ENCODE data around the gene USP24. TPM values are rescaled to one million over a fixed set of nuclear protein-coding genes. Genes with fewer than 3 reads are reported as not detected.

The USP24 gene
- 13.4 and 17.5 TPM in 2 replicates for total RNA-seq

DNA sequence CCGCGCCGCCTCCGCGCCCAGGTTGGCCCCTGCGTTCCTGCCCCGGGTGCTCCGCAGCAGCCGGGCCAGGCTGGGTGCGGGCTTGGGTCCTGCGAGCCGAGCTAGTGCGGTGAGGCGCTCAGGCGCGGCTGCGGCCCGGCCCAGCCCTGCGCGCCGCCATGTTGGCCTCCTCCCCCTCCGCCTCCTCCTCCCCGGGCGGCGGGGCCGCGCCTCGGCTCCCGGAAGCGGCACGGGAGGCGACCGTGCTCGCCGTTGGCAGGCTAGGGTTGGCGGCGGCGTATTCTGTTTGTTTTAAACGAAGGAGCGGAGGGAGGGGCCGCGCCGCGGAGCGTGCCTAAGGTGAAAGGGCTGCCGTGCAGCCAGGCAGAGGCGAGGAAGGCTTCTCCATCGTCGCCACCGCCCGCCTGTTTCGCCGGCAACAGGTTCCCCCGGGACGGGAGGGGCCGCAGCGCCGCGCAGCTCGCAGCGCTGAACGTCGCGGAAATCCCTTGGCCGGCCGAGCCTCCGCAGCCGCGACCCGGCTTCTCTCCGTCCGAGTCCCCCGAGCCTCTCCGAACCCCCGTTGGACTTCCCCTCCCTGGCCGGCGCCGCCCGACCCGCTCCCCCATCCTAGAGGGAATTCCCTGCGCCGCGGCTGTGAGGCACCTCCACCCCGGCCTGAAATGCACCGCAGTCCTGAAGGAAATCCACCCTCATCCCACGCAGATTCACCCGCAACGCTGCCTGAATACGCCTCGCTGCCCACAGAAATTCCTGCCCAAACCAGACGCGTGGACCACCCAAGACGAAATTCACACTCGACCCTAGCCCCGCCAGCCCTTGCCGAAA is at the start of gene USP24:
Gene USP24 (minus strand): TSS at position 171 of the 828 bp plus-strand sequence. CDS start 251 bp downstream, outside the sequence.

GRCh38 chr1:55039342-55040082 is 175.7 kb downstream of the USP24 start, which contains the start of gene PCSK9:
Gene PCSK9 (plus strand): TSS chr1:55039548. CDS start chr1:55039838, 290 bp downstream.

Other genes with a start within 250 kb of the USP24 start
- not detected in 2 replicates for gene TMEM61, start 234.7 kb downstream of the USP24 start, total RNA-seq
- gene BSND, start 216.4 kb downstream of the USP24 start, total RNA-seq, result not detected in 2 replicates
- gene PCSK9, start 175.8 kb downstream of the USP24 start, total RNA-seq, result 1.3 and 7.5 TPM in 2 replicates

Data from cardiac atrium fibroblast (primary cell).